Body of pancreas (tissue), 4 donors: ENCODE measurements around the gene PATJ. TPM values are rescaled to one million over a fixed set of nuclear protein-coding genes. Genes with fewer than 3 reads are reported as not detected.

Experiments
- ATAC-seq: fragments of 150-250 bp; one replicate; pipeline ENCODE4 v1.9.1; 2016
- DNase-seq, 4 donors: peaks; one replicate each; pipeline ENCODE4 v3.0.0-alpha.2; 2019
- H3K27ac ChIP-seq, 4 donors: fragments of 200-600 bp; sonication (generic); 1 replicate in 3 of 4; 2 replicates in 1 of 4; pipeline versions ENCODE4 v1.5.1 to v1.6.1; 2016 to 2019; ENCODE audit warnings: mild to moderate bottlenecking in 1 of 4, mixed read lengths in 1 of 4, moderate library complexity in 1 of 4
- H3K27me3 ChIP-seq, 2 donors: fragments of 200-600 bp; sonication (generic); one replicate each; pipeline ENCODE4 v1.6.0; 2016; ENCODE audit warnings: mild to moderate bottlenecking in 1 of 2
- H3K36me3 ChIP-seq, 2 donors: fragments of 200-600 bp; sonication (generic); replicated peaks in 1 of 2; 2 replicates each; pipeline ENCODE4 v1.5.1; 2016; ENCODE audit warnings: low read depth in 2 of 2; ENCODE audit not compliant: insufficient read depth in 1 of 2
- H3K4me1 ChIP-seq: fragments of 200-600 bp; sonication (generic); one replicate; pipeline ENCODE4 v1.6.0; 2016
- H3K4me3 ChIP-seq, 2 donors: fragments of 200-600 bp; sonication (generic); 1 replicate in 1 of 2; 2 replicates in 1 of 2; pipeline ENCODE4 v1.5.1; 2016 to 2019
- H3K9me3 ChIP-seq, 3 donors: fragments of 200-600 bp; sonication (generic); 1 replicate in 2 of 3; 2 replicates in 1 of 3; pipeline ENCODE4 v1.5.1; 2016
- CTCF ChIP-seq, 7 experiments: fragments of 450-650 bp in 4 of 7; fragments of 200-600 bp in 3 of 7; sonication (generic) in 3 of 7; IDR thresholded peaks; one replicate each; pipeline ENCODE4 v1.5.1; 2016 to 2019; ENCODE audit warnings: antibody characterized with exemption in 7 of 7
- POLR2A ChIP-seq, 3 donors: fragments of 450-650 bp; IDR thresholded peaks; one replicate each; pipeline ENCODE4 v1.6.1; 2016; ENCODE audit warnings: antibody characterized with exemption in 3 of 3, mild to moderate bottlenecking in 2 of 3
- WGBS, 2 donors: methylation state at CpG; one replicate each; pipeline ENCODE4 v1.1.5; 2017; 5-methylcytosine and 5-hydroxymethylcytosine counted together
- intact Hi-C: fragments of 100-400 bp; cut with DNase I; formaldehyde crosslinking; loops from one replicate; pipeline ENCODE4 v1.15.1; 2023
- total RNA-seq, 2 donors: library from RNA; depleted of rRNA; stranded (reverse); fragments of >200 nt; gene quantifications; one replicate each; pipeline ENCODE4 v1.1.0, GENCODE V29; 2016

PATJ gene
- total RNA-seq, 2 donors from 2014 or later = 54.2 to 72.5 TPM

- peaks cover 0 to 2% of the 10 kb centered on the region in 2 donors for H3K36me3 ChIP-seq
- H3K27me3 ChIP-seq = no peaks in the 10 kb centered on the region
- no peaks in the 10 kb centered on the region for H3K4me1 ChIP-seq
- DNase-seq = no peak
- WGBS, 2 donors = 89 to 96% methylated on average over 2 of the region's 2 CpGs
- no peak for ATAC-seq
- intact Hi-C loops = no loop called here
- TF ChIP-seq POLR2A (IDR thresholded peaks at IDR 0.05) (no peak), CTCF (IDR thresholded peaks at IDR 0.05) (no peak)
- H3K4me3 ChIP-seq = no peak overlapping the region
- H3K9me3 ChIP-seq = no peaks in the 10 kb centered on the region
- no peak overlapping the region for H3K27ac ChIP-seq
These were observed 315.5 kb downstream of the PATJ start for GRCh38 chr1:62057641-62058290.

- DNase-seq (no peak), ATAC-seq (no peak)
- Histone ChIP-seq H3K4me1 (no peaks in the 10 kb centered on the region), H3K27ac (no peak overlapping the region), H3K9me3 (no peaks in the 10 kb centered on the region), H3K4me3 (no peak overlapping the region), H3K36me3 (no peaks in the 10 kb centered on the region), H3K27me3 (no peaks in the 10 kb centered on the region)
- intact Hi-C loops = no loop called here
- TF ChIP-seq CTCF (IDR thresholded peaks at IDR 0.05) (no peak), POLR2A (IDR thresholded peaks at IDR 0.05) (no peak)
- 69 to 71% methylated on average over 3 of the region's 3 CpGs for whole genome bisulfite sequencing, 2 donors
These were observed 316.7 kb downstream of the PATJ start for GRCh38 chr1:62058956-62059355.

GRCh38 chr1:62062087-62062486, 319.8 kb downstream of the PATJ start:
- ATAC-seq = no peak
- Histone ChIP-seq H3K9me3 (no peaks in the 10 kb centered on the region), H3K4me3 (no peak overlapping the region), H3K27ac (no peak overlapping the region), H3K27me3 (no peaks in the 10 kb centered on the region), H3K4me1 (no peaks in the 10 kb centered on the region), H3K36me3 (no peaks in the 10 kb centered on the region)
- 92 to 100% methylated on average over 1 of the region's 1 CpG for WGBS, 2 donors
- TF ChIP-seq CTCF (IDR thresholded peaks at IDR 0.05) (no peak), POLR2A (IDR thresholded peaks at IDR 0.05) (no peak)
- no peak for DNase-seq
- intact Hi-C loops = no loop called here

- intact Hi-C loops = no loop called here
- ATAC-seq (no peak), DNase-seq (no peak)
- Histone ChIP-seq H3K9me3 (no peaks in the 10 kb centered on the region), H3K4me3 (no peak overlapping the region), H3K36me3 (no peaks in the 10 kb centered on the region), H3K27me3 (no peaks in the 10 kb centered on the region), H3K27ac (no peak overlapping the region), H3K4me1 (peaks cover 5% of the 10 kb centered on the region)
- 89 to 96% methylated on average over 4 of the region's 4 CpGs for WGBS, 2 donors
- no peak for TF ChIP-seq POLR2A (IDR thresholded peaks at IDR 0.05)
- no peak for TF ChIP-seq CTCF (IDR thresholded peaks at IDR 0.05)
These were observed 322.6 kb downstream of the PATJ start for GRCh38 chr1:62064829-62065407.

- no peak for TF ChIP-seq POLR2A (IDR thresholded peaks at IDR 0.05)
- no peak for TF ChIP-seq CTCF (IDR thresholded peaks at IDR 0.05)
- DNase-seq = no peak
- intact Hi-C loops = no loop called here
- H3K36me3 ChIP-seq = no peaks in the 10 kb centered on the region
- peaks cover 5% of the 10 kb centered on the region for H3K4me1 ChIP-seq
- H3K27ac ChIP-seq = no peak overlapping the region
- no peaks in the 10 kb centered on the region for H3K9me3 ChIP-seq
- H3K27me3 ChIP-seq = no peaks in the 10 kb centered on the region
- WGBS, 2 donors = 83 to 100% methylated on average over 2 of the region's 2 CpGs
- no peak overlapping the region for H3K4me3 ChIP-seq
- ATAC-seq = no peak
These were observed 324.4 kb downstream of the PATJ start for GRCh38 chr1:62066713-62067112.
